Parathyroid adenoma (tissue), 2 donors: ENCODE measurements around the gene RETREG1.

ENCODE experiments used
- H2AFZ ChIP-seq: fragments of 300-600 bp; sonication (generic); one replicate; pipeline ENCODE4 v1.7.0; 2017; ENCODE audit warnings: antibody characterized with exemption, mild to moderate bottlenecking
- H3K27ac ChIP-seq: fragments of 300-600 bp; sonication (generic); one replicate; pipeline ENCODE4 v1.7.0; 2017
- H3K27me3 ChIP-seq: fragments of 300-600 bp; sonication (generic); one replicate; pipeline ENCODE4 v1.7.0; 2017; ENCODE audit warnings: low read length; ENCODE audit not compliant: control insufficient read depth, insufficient read depth
- H3K36me3 ChIP-seq: fragments of 300-600 bp; sonication (generic); one replicate; pipeline ENCODE4 v1.7.0; 2017; ENCODE audit warnings: low read length; ENCODE audit not compliant: control insufficient read depth, insufficient read depth
- H3K4me1 ChIP-seq: fragments of 300-600 bp; sonication (generic); one replicate; pipeline ENCODE4 v1.7.0; 2017; ENCODE audit warnings: control low read depth
- H3K4me2 ChIP-seq: fragments of 300-600 bp; sonication (generic); one replicate; pipeline ENCODE4 v1.7.0; 2017; ENCODE audit warnings: low read length
- H3K4me3 ChIP-seq: fragments of 300-600 bp; sonication (generic); one replicate; pipeline ENCODE4 v1.7.0; 2017; ENCODE audit warnings: low read depth, low read length
- H3K79me2 ChIP-seq: fragments of 300-600 bp; sonication (generic); one replicate; pipeline ENCODE4 v1.7.0; 2017; ENCODE audit warnings: control low read depth
- H3K9ac ChIP-seq: fragments of 300-600 bp; sonication (generic); one replicate; pipeline ENCODE4 v1.7.0; 2017; ENCODE audit warnings: mild to moderate bottlenecking
- H3K9me3 ChIP-seq: fragments of 300-600 bp; sonication (generic); one replicate; pipeline ENCODE4 v1.7.0; 2017; ENCODE audit warnings: low read length; ENCODE audit not compliant: control insufficient read depth
- TF ChIP-seq, protein P1 (sequence below): fragments of 300-600 bp; sonication (generic); IDR thresholded peaks from one replicate; pipeline ENCODE4 v1.7.0; 2017; ENCODE audit warnings: antibody characterized with exemption, mild to moderate bottlenecking
- donor health status: primary hyperparathyroidism.

Gene RETREG1

DNA sequence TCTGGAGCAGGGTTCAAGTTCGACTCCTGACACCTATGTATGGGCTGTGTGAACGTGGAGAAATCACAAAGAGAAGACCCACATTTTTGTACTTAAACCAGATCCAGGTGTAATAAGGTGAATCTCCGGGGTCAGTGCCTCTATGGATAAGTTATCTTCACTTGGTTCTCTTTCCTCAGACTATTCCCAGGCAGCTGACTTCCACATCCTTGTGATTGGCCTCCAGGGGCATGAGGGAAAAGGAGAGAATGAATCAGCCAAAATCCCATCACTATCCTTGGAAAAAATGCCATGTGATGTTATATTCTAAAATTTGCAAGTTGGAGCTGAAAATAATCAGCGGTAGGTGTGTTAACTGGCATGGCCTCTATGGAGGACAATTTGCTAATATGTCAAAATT is 188.4 kb downstream of the RETREG1 start:
- no peak overlapping the region for H3K9ac ChIP-seq
- no peaks in the 10 kb centered on the region for H3K9me3 ChIP-seq
- no peaks in the 10 kb centered on the region for H3K4me1 ChIP-seq
- H3K27ac ChIP-seq = no peak overlapping the region
- H3K4me3 ChIP-seq = no peak overlapping the region
- TF ChIP-seq, protein P1, sequence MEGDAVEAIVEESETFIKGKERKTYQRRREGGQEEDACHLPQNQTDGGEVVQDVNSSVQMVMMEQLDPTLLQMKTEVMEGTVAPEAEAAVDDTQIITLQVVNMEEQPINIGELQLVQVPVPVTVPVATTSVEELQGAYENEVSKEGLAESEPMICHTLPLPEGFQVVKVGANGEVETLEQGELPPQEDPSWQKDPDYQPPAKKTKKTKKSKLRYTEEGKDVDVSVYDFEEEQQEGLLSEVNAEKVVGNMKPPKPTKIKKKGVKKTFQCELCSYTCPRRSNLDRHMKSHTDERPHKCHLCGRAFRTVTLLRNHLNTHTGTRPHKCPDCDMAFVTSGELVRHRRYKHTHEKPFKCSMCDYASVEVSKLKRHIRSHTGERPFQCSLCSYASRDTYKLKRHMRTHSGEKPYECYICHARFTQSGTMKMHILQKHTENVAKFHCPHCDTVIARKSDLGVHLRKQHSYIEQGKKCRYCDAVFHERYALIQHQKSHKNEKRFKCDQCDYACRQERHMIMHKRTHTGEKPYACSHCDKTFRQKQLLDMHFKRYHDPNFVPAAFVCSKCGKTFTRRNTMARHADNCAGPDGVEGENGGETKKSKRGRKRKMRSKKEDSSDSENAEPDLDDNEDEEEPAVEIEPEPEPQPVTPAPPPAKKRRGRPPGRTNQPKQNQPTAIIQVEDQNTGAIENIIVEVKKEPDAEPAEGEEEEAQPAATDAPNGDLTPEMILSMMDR = no peak
- no peak overlapping the region for H2AFZ ChIP-seq
- H3K36me3 ChIP-seq = no peaks in the 10 kb centered on the region
- no peaks in the 10 kb centered on the region for H3K27me3 ChIP-seq
- H3K79me2 ChIP-seq = no peaks in the 10 kb centered on the region
- H3K4me2 ChIP-seq = no peak overlapping the region

DNA sequence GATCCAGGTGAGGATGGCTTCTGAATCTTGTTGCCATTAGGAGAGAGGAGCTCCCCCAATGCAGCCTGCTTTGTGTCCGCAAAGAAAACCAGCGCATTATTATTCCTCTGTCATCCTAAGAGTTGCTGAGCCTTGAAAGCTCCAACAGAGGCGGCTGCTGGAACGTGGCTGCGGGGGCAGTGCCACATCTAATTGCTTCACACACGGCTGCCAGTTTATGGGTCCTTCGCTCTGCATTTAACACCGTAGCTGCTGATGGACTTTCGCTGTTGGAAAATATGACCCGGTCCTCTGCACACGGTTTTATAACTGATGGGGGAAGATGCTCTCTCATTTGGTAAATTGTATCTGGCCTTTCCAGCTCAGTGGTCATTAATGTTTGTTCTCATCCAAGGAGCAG is 189.2 kb downstream of the RETREG1 start:
- Histone ChIP-seq H3K9me3 (no peaks in the 10 kb centered on the region), H3K36me3 (no peaks in the 10 kb centered on the region), H2AFZ (no peak overlapping the region), H3K4me3 (no peak overlapping the region), H3K9ac (no peak overlapping the region), H3K27me3 (no peaks in the 10 kb centered on the region), H3K79me2 (no peaks in the 10 kb centered on the region), H3K4me1 (no peaks in the 10 kb centered on the region), H3K4me2 (no peak overlapping the region), H3K27ac (no peak overlapping the region)
- TF ChIP-seq, protein P1 = no peak
